GM23338 (cell line): ENCODE measurements around the gene IL1RAPL2.

Experiments
- CREB1 ChIP-seq: fragments of 250-450 bp; sonication (Bioruptor Pico); IDR thresholded peaks from 2 replicates; pipeline ENCODE4 v1.5.0; 2020; ENCODE audit warnings: low read depth, mild to moderate bottlenecking, moderate library complexity
- CTCF ChIP-seq, 2 experiments: fragments of 200-600 bp in 1 of 2; sonication (generic) in 1 of 2; conservative IDR thresholded peaks; 2 replicates each; pipeline versions ENCODE4 v1.5.1 to v1.6.1; 2016 to 2017; ENCODE audit warnings: antibody characterized with exemption in 2 of 2, low read depth in 2 of 2, mild to moderate bottlenecking in 2 of 2, moderate library complexity in 1 of 2
- ETS1 ChIP-seq: IDR thresholded peaks from 2 replicates; pipeline ENCODE4 v1.6.1; 2016; ENCODE audit warnings: antibody characterized with exemption
- EZH2 ChIP-seq: fragments of 200-600 bp; sonication (generic); IDR thresholded peaks from one replicate; pipeline ENCODE4 v1.8.0; 2017; ENCODE audit warnings: antibody characterized with exemption, mild to moderate bottlenecking, low read depth; ENCODE audit not compliant: unreplicated experiment
- EZH2phosphoT487 ChIP-seq: fragments of 200-600 bp; sonication (generic); IDR thresholded peaks from one replicate; pipeline ENCODE4 v1.8.1; 2018; ENCODE audit warnings: antibody characterized with exemption; ENCODE audit not compliant: unreplicated experiment
- JUNB ChIP-seq: IDR thresholded peaks from one replicate; pipeline ENCODE4 v1.6.1; 2016; ENCODE audit warnings: antibody characterized with exemption; ENCODE audit not compliant: unreplicated experiment
- NANOG ChIP-seq: IDR thresholded peaks from 2 replicates; pipeline ENCODE4 v1.6.1; 2016; ENCODE audit warnings: antibody characterized with exemption, borderline replicate concordance
- POLR2AphosphoS5 ChIP-seq: IDR thresholded peaks from 2 replicates; pipeline ENCODE4 v1.6.1; 2016; ENCODE audit warnings: antibody characterized with exemption, low read depth
- REST ChIP-seq: IDR thresholded peaks from one replicate; pipeline ENCODE4 v1.6.1; 2018; ENCODE audit warnings: antibody characterized with exemption; ENCODE audit not compliant: unreplicated experiment
- ZNF331 ChIP-seq: fragments of 250-450 bp; sonication (Bioruptor Pico); IDR thresholded peaks from 2 replicates; pipeline ENCODE4 v1.5.0; 2020; ENCODE audit warnings: low read depth, mild to moderate bottlenecking, moderate library complexity

GRCh38 chrX:104877504-104877903 is 311.5 kb downstream of the IL1RAPL2 start:
- TF ChIP-seq EZH2 (no peak), JUNB (no peak), CTCF (conservative IDR thresholded peaks at IDR 0.05; ENCODE audit: low read depth in 2 of 2) (no peak), ETS1 (no peak), NANOG (no peak), POLR2AphosphoS5 (no peak), CREB1 (CRISPR knock-in tag) (no peak), REST (no peak), EZH2phosphoT487 (no peak), ZNF331 (no peak)
